ENCODE results near the gene RASA3. TPM values are rescaled to one million over a fixed set of nuclear protein-coding genes. Genes with fewer than 3 reads are reported as not detected.

RASA3 gene
- total and polyA plus RNA-seq, 9 of the 15 experiments (the other 6 are each of a cell fraction or from before 2014, with no cell fraction given) = 0.72 to 25.3 (median 14.4) TPM

- 2% methylated on average over 26 of the region's 30 CpGs for WGBS (ENCODE audit: insufficient coverage, low coverage, missing lambda C conversion rate)
- no peaks in the 10 kb centered on the region for H3K27me3 ChIP-seq (ENCODE audit: control insufficient read depth in 2 of 2, insufficient read depth in 2 of 2, low read length in 2 of 2)
- H3K36me3 ChIP-seq (ENCODE audit: control insufficient read depth, insufficient read depth, low read length) = no peaks in the 10 kb centered on the region
- peaks cover 62% of the 10 kb centered on the region for H3K79me2 ChIP-seq (ENCODE audit: control insufficient read depth, insufficient read depth, low read length)
- ChIA-PET CTCF (ENCODE audit: low intra/inter-chr PET ratio) (no interaction called here), POLR2A (interaction anchor here (0.6 to 1.1 kb wide), 2 partner anchors 92 to 376 kb away, joined by 3 read pairs; no protein-coding TSS in a partner anchor)
- peak overlapping the region; percentile 64 to 96 for H3K9ac ChIP-seq (ENCODE audit: insufficient read depth in 1 of 2, low read depth in 2 of 2, low read length in 2 of 2)
- H3K4me3 ChIP-seq = peak overlapping the region; percentile 65
- no peaks in the 10 kb centered on the region for H3K9me3 ChIP-seq (replicated peaks; ENCODE audit: control insufficient read depth, insufficient read depth, low read depth, low read length)
- H3K4me1 ChIP-seq (replicated peaks in 1 of 2; ENCODE audit: control insufficient read depth in 2 of 2, insufficient read depth in 2 of 2, low read length in 2 of 2) = peaks cover 34 to 72% of the 10 kb centered on the region in 2 experiments
- peak; percentile 84 for FAIRE-seq
- peak overlapping the region; percentile 78 for H2AFZ ChIP-seq (ENCODE audit: low read depth, low read length)
- peak; percentile 29 to 72 (median 52) for DNase-seq (ENCODE audit: extremely low read depth in 1 of 4, low spot score in 3 of 4)
- BruUV-seq (replicated peaks) = TSS peak; percentile 42
- H4K20me1 ChIP-seq (replicated peaks; ENCODE audit: control insufficient read depth, insufficient read depth, low read length) = no peaks in the 10 kb centered on the region
- peak; percentile 44 for ATAC-seq
- intact Hi-C loops (cut with micrococcal nuclease) (no loop called here), in situ Hi-C loops (cut with MboI) (no loop called here)
- peak overlapping the region; percentile 80 for H3K27ac ChIP-seq (ENCODE audit: extremely low read depth, low read depth, low read length)
- H3K4me2 ChIP-seq (ENCODE audit: insufficient read depth, low read length) = peak overlapping the region; percentile 91
- H3K9me1 ChIP-seq (ENCODE audit: control insufficient read depth, insufficient read depth, low read length) = no peaks in the 10 kb centered on the region
- peak; percentile 35; the same call in 1 of the 2 replicates for TF ChIP-seq REST (IDR thresholded peaks at IDR 0.05; ENCODE audit: borderline replicate concordance)
- TF ChIP-seq REST (CRISPR knock-in tag; IDR thresholded peaks at IDR 0.05; ENCODE audit: low read depth) = no peak
- TF ChIP-seq JUND (IDR thresholded peaks at IDR 0.05; ENCODE audit: borderline replicate concordance, low read depth, low read length) = no peak
- peak; percentile 27; the same call in 1 of the 3 replicates for TF ChIP-seq JUND (tag; IDR thresholded peaks at IDR 0.05; ENCODE audit: borderline replicate concordance, low read depth, low read length)
- TF ChIP-seq GABPB1 (CRISPR knock-in tag; IDR thresholded peaks at IDR 0.05) = peak; percentile 20; the same call in 1 of the 2 replicates
- TF ChIP-seq KLF10 (CRISPR knock-in tag; IDR thresholded peaks at IDR 0.05) = no peak
- no peak for TF ChIP-seq KLF16 (IDR thresholded peaks at IDR 0.05)
- 0 out of 2 replicates have a peak, but pooled peaks have one; percentile 7 for TF ChIP-seq ATF7 (IDR thresholded peaks at IDR 0.05)
- 0 out of 2 replicates have a peak, but pooled peaks have one; percentile 2 for TF ChIP-seq CBFA2T3 (IDR thresholded peaks at IDR 0.05)
- TF ChIP-seq SMC3 (conservative IDR thresholded peaks at IDR 0.05; ENCODE audit: insufficient read depth, low read depth, low read length) = no peak
- 0 out of 2 replicates have a peak, but pooled peaks have one; percentile 34 for TF ChIP-seq EP400 (IDR thresholded peaks at IDR 0.05)
- TF ChIP-seq FOSL1 (tag; conservative IDR thresholded peaks at IDR 0.05) = peak; percentile 53; the same call in 1 of the 2 replicates
- peak in 1 of 2 experiments; percentile 23; a peak in 1 of 4 replicates for TF ChIP-seq SIN3A (IDR thresholded peaks at IDR 0.05; ENCODE audit: borderline replicate concordance in 2 of 2, control insufficient read depth in 1 of 2, low read depth in 2 of 2, low read length in 2 of 2)
- TF ChIP-seq EP300 (IDR thresholded peaks at IDR 0.05; ENCODE audit: low read length) = peak; percentile 36; the same call in 1 of the 2 replicates
Observed at GRCh38 chr13:114130837-114131582, 1.4 kb downstream of the RASA3 start.

Measured in K562 (cell line).